K562 (cell line): ENCODE data around the gene LTBR. TPM values are rescaled to one million over a fixed set of nuclear protein-coding genes. Genes with fewer than 3 reads are reported as not detected.
A peak's percentile ranks its signal among the peaks of the same experiment; 100 is the strongest.

Experiments used
- CHCHD3 ChIP-seq: fragments of 250-450 bp; sonication (Bioruptor Pico); IDR thresholded peaks from 2 replicates; pipeline ENCODE4 v2.1.2; 2022; ENCODE audit warnings: mild to moderate bottlenecking
- CREM ChIP-seq: IDR thresholded peaks from 2 replicates; pipeline ENCODE4 v1.6.1; 2014; ENCODE audit warnings: antibody characterized with exemption, low read depth
- DIDO1 ChIP-seq: fragments of 450-650 bp; IDR thresholded peaks from 2 replicates; pipeline ENCODE4 v1.6.1; 2016; ENCODE audit warnings: low read depth, missing biosample characterization, missing genetic modification characterization
- ELF2 ChIP-seq: fragments of 250-450 bp; sonication (Bioruptor Pico); IDR thresholded peaks from 2 replicates; pipeline ENCODE4 v1.5.0; 2021; ENCODE audit warnings: mild to moderate bottlenecking
- ERF ChIP-seq: fragments of 450-650 bp; formaldehyde crosslinking; IDR thresholded peaks from 2 replicates; pipeline ENCODE4 v1.4.0; 2020; ENCODE audit warnings: mild to moderate bottlenecking, mixed read lengths
- FOXK2 ChIP-seq, 2 experiments: fragments of 450-650 bp; IDR thresholded peaks in 1 of 2; conservative IDR thresholded peaks in 1 of 2; 2 replicates each; pipeline ENCODE4 v1.6.1; 2016; ENCODE audit warnings: low read depth in 2 of 2, mild to moderate bottlenecking in 1 of 2
- FOXP1 ChIP-seq: sonication (generic); formaldehyde crosslinking; IDR thresholded peaks from 2 replicates; pipeline ENCODE4 v1.8.0; 2022; ENCODE audit warnings: mild to moderate bottlenecking, missing genetic modification reagents
- GATAD2B ChIP-seq: fragments of 450-650 bp; IDR thresholded peaks from 2 replicates; pipeline ENCODE4 v1.6.1; 2017; ENCODE audit warnings: mild to moderate bottlenecking, borderline replicate concordance
- IFI16 ChIP-seq: fragments of 250-450 bp; sonication (Bioruptor Pico); IDR thresholded peaks from 2 replicates; pipeline ENCODE4 v2.1.2; 2022; ENCODE audit warnings: mild to moderate bottlenecking, inconsistent platforms
- IRF2 ChIP-seq: sonication (generic); formaldehyde crosslinking; IDR thresholded peaks from 2 replicates; pipeline ENCODE4 v1.8.1; 2022; ENCODE audit warnings: mild to moderate bottlenecking, missing genetic modification reagents
- LEF1 ChIP-seq: fragments of 450-650 bp; IDR thresholded peaks from 2 replicates; pipeline ENCODE4 v1.6.1; 2016; ENCODE audit warnings: mild to moderate bottlenecking
- SAFB2 ChIP-seq: fragments of 200-400 bp; formaldehyde crosslinking; IDR thresholded peaks from 2 replicates; pipeline ENCODE4 v1.6.1; 2018; ENCODE audit warnings: borderline replicate concordance, low read length, low read depth, moderate library complexity; ENCODE audit not compliant: severe bottlenecking
- SMARCE1 ChIP-seq: fragments of 450-650 bp; IDR thresholded peaks from 2 replicates; pipeline ENCODE4 v1.7.1; 2016; ENCODE audit warnings: mild to moderate bottlenecking
- TBP ChIP-seq: optimal IDR thresholded peaks from 2 replicates; pipeline ENCODE3; 2011; ENCODE audit warnings: low read depth, low read length, improper control_type of control experiment
- TRIM24 ChIP-seq, 2 experiments: fragments of 450-650 bp; IDR thresholded peaks; 2 replicates each; pipeline ENCODE4 v1.6.1; 2016
- ZNF239 ChIP-seq: fragments of 250-450 bp; sonication (Bioruptor Pico); IDR thresholded peaks from 2 replicates; pipeline ENCODE4 v1.4.0; 2020; ENCODE audit warnings: mild to moderate bottlenecking
- ZNF76 ChIP-seq: fragments of 250-450 bp; sonication (Bioruptor Pico); IDR thresholded peaks from 2 replicates; pipeline ENCODE4 v1.4.0; 2020; ENCODE audit warnings: mild to moderate bottlenecking, moderate library complexity, borderline replicate concordance
- polyA plus RNA-seq, 8 experiments: library from polyadenylated mRNA; depleted of rRNA in 4 of 8; stranded (reverse) in 5 of 8; unstranded in 3 of 8; fragments of >200 nt; fragmentation: Nextera tagmentation in 2 of 8; fragmentation: Illumina TruSeq in 1 of 8; extraction: Ambion mirVana in 2 of 8; extraction: Trizol in 1 of 8; gene quantifications; 2 replicates each; pipeline versions ENCODE4 v1.2.1 to v1.2.3, GENCODE V29; 2011 to 2014; ENCODE audit warnings: inconsistent platforms in 1 of 8, missing spikeins in 1 of 8
- total RNA-seq, 7 experiments: library from RNA; depleted of rRNA in 6 of 7; stranded (reverse); fragments of >200 nt in 6 of 7; fragmentation: Illumina TruSeq in 2 of 7; extraction: Trizol in 2 of 7; gene quantifications; 2 replicates each; pipeline versions ENCODE4 v1.2.1 to v1.2.3, GENCODE V29; 2011 to 2021; ENCODE audit warnings: low replicate concordance in 1 of 7
- TF ChIP-seq, protein P1 (sequence below): fragments of 150-350 bp; conservative IDR thresholded peaks from 2 replicates; pipeline ENCODE4 v1.6.1; 2014; ENCODE audit warnings: low read length
- TF ChIP-seq, protein P2 (sequence below): IDR thresholded peaks from 2 replicates; pipeline ENCODE4 v1.6.1; 2011; ENCODE audit warnings: borderline replicate concordance, low read depth, mild to moderate bottlenecking, moderate library complexity, low read length; ENCODE audit not compliant: insufficient read depth, poor library complexity, severe bottlenecking
- TF ChIP-seq, protein P3 (sequence below): fragments of 450-650 bp; formaldehyde crosslinking; IDR thresholded peaks from 2 replicates; pipeline ENCODE4 v1.4.0; 2022; ENCODE audit warnings: missing genetic modification characterization
- TF ChIP-seq, protein P4 (sequence below): IDR thresholded peaks from 2 replicates; pipeline ENCODE4 v1.6.1; 2014; ENCODE audit warnings: antibody characterized with exemption

Gene LTBR
- total and polyA plus RNA-seq, 9 of the 15 experiments (the other 6 are each of a cell fraction or from before 2014, with no cell fraction given), result 0.96 to 69.0 (median 35.3) TPM

DNA sequence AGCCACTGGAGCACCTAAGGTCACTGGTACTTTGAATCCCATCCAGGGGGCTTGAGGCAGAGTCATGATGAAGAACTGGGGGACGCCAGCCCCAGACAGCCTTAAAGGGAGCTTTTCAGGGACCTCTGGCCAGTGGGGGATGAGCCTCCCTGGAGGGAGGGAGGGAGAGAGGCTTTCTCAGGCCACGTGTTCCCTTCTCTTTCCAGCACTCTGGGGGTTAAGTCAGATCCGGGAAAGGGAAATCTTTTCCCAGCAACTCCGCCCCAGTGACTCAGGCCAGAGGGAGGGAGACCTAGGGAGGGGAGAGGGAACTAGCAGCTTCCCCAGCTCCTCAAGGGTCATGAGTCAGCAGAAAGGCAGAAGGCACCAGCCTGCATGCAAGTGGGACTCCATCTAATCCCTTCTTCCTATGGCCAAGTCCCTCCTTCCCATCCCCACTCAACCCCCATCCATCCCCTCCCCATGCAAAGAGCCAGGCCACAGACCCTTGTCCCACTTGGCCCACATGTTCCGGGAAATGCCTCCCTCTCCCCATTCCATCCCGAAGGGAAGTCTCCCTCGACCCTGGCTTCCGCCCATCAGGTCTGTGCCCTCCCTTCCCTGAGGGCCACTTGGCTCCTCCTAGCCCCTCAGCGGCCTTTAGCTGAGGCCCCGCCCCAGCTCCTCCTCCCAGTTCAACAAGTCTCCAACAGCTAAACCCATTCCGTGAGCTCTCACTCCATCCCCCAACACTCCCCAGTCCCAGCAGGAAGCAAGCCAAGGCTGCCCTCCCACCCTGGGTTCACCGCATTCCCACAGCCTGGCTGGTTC, 47.7 kb upstream of the LTBR start (continued):
- TF ChIP-seq, protein P1, sequence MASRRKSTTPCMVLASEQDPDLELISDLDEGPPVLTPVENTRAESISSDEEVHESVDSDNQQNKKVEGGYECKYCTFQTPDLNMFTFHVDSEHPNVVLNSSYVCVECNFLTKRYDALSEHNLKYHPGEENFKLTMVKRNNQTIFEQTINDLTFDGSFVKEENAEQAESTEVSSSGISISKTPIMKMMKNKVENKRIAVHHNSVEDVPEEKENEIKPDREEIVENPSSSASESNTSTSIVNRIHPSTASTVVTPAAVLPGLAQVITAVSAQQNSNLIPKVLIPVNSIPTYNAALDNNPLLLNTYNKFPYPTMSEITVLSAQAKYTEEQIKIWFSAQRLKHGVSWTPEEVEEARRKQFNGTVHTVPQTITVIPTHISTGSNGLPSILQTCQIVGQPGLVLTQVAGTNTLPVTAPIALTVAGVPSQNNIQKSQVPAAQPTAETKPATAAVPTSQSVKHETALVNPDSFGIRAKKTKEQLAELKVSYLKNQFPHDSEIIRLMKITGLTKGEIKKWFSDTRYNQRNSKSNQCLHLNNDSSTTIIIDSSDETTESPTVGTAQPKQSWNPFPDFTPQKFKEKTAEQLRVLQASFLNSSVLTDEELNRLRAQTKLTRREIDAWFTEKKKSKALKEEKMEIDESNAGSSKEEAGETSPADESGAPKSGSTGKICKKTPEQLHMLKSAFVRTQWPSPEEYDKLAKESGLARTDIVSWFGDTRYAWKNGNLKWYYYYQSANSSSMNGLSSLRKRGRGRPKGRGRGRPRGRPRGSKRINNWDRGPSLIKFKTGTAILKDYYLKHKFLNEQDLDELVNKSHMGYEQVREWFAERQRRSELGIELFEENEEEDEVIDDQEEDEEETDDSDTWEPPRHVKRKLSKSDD, result no peak
- no peak for TF ChIP-seq SAFB2
- TF ChIP-seq FOXK2 (conservative IDR thresholded peaks at IDR 0.05 in 1 of 2, IDR thresholded peaks at IDR 0.05 in 1 of 2; ENCODE audit: low read depth in 2 of 2), result no peak
- TF ChIP-seq TRIM24 (IDR thresholded peaks at IDR 0.05), result no peak; a peak in 1 of 4 replicates
- TF ChIP-seq SMARCE1, result peak; percentile 60
- no peak for TF ChIP-seq ELF2 (CRISPR knock-in tag)
- no peak for TF ChIP-seq IRF2 (CRISPR knock-in tag)
- 0 out of 2 replicates have a peak, but pooled peaks have one; percentile 32 for TF ChIP-seq ERF
- no peak for TF ChIP-seq CHCHD3 (CRISPR knock-in tag)
- TF ChIP-seq, protein P2, sequence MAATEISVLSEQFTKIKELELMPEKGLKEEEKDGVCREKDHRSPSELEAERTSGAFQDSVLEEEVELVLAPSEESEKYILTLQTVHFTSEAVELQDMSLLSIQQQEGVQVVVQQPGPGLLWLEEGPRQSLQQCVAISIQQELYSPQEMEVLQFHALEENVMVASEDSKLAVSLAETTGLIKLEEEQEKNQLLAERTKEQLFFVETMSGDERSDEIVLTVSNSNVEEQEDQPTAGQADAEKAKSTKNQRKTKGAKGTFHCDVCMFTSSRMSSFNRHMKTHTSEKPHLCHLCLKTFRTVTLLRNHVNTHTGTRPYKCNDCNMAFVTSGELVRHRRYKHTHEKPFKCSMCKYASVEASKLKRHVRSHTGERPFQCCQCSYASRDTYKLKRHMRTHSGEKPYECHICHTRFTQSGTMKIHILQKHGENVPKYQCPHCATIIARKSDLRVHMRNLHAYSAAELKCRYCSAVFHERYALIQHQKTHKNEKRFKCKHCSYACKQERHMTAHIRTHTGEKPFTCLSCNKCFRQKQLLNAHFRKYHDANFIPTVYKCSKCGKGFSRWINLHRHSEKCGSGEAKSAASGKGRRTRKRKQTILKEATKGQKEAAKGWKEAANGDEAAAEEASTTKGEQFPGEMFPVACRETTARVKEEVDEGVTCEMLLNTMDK, result no peak
- TF ChIP-seq ZNF239 (CRISPR knock-in tag), result no peak
- TF ChIP-seq, protein P3, sequence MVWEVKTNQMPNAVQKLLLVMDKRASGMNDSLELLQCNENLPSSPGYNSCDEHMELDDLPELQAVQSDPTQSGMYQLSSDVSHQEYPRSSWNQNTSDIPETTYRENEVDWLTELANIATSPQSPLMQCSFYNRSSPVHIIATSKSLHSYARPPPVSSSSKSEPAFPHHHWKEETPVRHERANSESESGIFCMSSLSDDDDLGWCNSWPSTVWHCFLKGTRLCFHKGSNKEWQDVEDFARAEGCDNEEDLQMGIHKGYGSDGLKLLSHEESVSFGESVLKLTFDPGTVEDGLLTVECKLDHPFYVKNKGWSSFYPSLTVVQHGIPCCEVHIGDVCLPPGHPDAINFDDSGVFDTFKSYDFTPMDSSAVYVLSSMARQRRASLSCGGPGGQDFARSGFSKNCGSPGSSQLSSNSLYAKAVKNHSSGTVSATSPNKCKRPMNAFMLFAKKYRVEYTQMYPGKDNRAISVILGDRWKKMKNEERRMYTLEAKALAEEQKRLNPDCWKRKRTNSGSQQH, result no peak
- TF ChIP-seq FOXP1 (CRISPR knock-in tag), result no peak
- TF ChIP-seq, protein P4, sequence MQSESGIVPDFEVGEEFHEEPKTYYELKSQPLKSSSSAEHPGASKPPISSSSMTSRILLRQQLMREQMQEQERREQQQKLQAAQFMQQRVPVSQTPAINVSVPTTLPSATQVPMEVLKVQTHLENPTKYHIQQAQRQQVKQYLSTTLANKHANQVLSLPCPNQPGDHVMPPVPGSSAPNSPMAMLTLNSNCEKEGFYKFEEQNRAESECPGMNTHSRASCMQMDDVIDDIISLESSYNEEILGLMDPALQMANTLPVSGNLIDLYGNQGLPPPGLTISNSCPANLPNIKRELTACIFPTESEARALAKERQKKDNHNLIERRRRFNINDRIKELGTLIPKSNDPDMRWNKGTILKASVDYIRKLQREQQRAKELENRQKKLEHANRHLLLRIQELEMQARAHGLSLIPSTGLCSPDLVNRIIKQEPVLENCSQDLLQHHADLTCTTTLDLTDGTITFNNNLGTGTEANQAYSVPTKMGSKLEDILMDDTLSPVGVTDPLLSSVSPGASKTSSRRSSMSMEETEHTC, result 0 out of 2 replicates have a peak, but pooled peaks have one; percentile 19
- 0 out of 2 replicates have a peak, but pooled peaks have one; percentile 64 for TF ChIP-seq GATAD2B
- peak; percentile 62 for TF ChIP-seq TBP
- no peak for TF ChIP-seq IFI16 (CRISPR knock-in tag)
- TF ChIP-seq CREM, result peak; percentile 34; the same call in 1 of the 2 replicates
- TF ChIP-seq LEF1, result peak; percentile 20; the same call in 1 of the 2 replicates
- no peak for TF ChIP-seq DIDO1 (tag)
- no peak for TF ChIP-seq ZNF76 (CRISPR knock-in tag)
